ENCODE results near the gene A4GALT.

Gene A4GALT

GRCh38 chr22:42766860-42767259 lies 46.2 kb upstream of the A4GALT start:
- TF ChIP-seq TAF1 (IDR thresholded peaks at IDR 0.05; ENCODE audit: borderline replicate concordance, insufficient read depth, low read length), result no peak
- TF ChIP-seq POLR2AphosphoS5 (IDR thresholded peaks at IDR 0.05; ENCODE audit: low read depth, low read length), result no peak
- no peak for TF ChIP-seq REST (IDR thresholded peaks at IDR 0.05; ENCODE audit: insufficient read depth in 1 of 2, low read depth in 2 of 2, low read length in 2 of 2)
- no peak for TF ChIP-seq FOXP2 (optimal IDR thresholded peaks at IDR 0.05; ENCODE audit: borderline replicate concordance, extremely low read depth, extremely low read length, insufficient read depth)
- TF ChIP-seq SIN3A (IDR thresholded peaks at IDR 0.05; ENCODE audit: borderline replicate concordance, insufficient read depth, low read length), result no peak

GRCh38 chr22:42764895-42765363 lies 44.3 kb upstream of the A4GALT start:
- TF ChIP-seq REST (IDR thresholded peaks at IDR 0.05; ENCODE audit: insufficient read depth in 1 of 2, low read depth in 2 of 2, low read length in 2 of 2) (no peak), POLR2AphosphoS5 (IDR thresholded peaks at IDR 0.05; ENCODE audit: low read depth, low read length) (no peak), SIN3A (IDR thresholded peaks at IDR 0.05; ENCODE audit: borderline replicate concordance, insufficient read depth, low read length) (no peak), FOXP2 (optimal IDR thresholded peaks at IDR 0.05; ENCODE audit: borderline replicate concordance, extremely low read depth, extremely low read length, insufficient read depth) (no peak), TAF1 (IDR thresholded peaks at IDR 0.05; ENCODE audit: borderline replicate concordance, insufficient read depth, low read length) (no peak)

DNA sequence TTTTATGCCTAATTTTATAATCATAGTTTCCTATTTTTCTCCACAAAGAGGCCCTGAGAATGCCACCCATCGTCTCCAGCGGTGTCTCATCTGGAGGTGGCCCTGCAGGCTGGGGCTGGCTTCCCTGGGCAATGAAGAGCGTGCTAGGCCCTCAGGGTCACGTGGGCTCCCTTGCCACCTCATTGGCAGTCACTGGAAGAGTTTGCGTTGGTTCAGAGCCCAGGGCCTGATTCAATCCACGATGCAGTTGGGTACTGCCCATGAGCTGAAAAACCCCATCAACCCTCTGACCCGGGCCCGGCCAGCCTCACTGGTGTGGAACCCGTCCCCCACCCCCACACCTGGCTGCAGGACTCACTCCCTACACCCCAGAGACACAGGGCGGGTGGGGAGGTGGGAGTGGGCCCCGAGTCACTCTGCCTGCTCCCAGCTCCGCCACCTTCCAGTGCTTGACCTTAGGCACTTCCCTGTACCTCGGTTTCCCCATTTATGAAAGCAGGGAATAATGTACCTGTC lies 43.4 kb upstream of the A4GALT start:
- TF ChIP-seq POLR2AphosphoS5 (IDR thresholded peaks at IDR 0.05; ENCODE audit: low read depth, low read length) (no peak), REST (IDR thresholded peaks at IDR 0.05; ENCODE audit: insufficient read depth in 1 of 2, low read depth in 2 of 2, low read length in 2 of 2) (no peak), TAF1 (IDR thresholded peaks at IDR 0.05; ENCODE audit: borderline replicate concordance, insufficient read depth, low read length) (no peak), FOXP2 (optimal IDR thresholded peaks at IDR 0.05; ENCODE audit: borderline replicate concordance, extremely low read depth, extremely low read length, insufficient read depth) (no peak), SIN3A (IDR thresholded peaks at IDR 0.05; ENCODE audit: borderline replicate concordance, insufficient read depth, low read length) (no peak)

DNA sequence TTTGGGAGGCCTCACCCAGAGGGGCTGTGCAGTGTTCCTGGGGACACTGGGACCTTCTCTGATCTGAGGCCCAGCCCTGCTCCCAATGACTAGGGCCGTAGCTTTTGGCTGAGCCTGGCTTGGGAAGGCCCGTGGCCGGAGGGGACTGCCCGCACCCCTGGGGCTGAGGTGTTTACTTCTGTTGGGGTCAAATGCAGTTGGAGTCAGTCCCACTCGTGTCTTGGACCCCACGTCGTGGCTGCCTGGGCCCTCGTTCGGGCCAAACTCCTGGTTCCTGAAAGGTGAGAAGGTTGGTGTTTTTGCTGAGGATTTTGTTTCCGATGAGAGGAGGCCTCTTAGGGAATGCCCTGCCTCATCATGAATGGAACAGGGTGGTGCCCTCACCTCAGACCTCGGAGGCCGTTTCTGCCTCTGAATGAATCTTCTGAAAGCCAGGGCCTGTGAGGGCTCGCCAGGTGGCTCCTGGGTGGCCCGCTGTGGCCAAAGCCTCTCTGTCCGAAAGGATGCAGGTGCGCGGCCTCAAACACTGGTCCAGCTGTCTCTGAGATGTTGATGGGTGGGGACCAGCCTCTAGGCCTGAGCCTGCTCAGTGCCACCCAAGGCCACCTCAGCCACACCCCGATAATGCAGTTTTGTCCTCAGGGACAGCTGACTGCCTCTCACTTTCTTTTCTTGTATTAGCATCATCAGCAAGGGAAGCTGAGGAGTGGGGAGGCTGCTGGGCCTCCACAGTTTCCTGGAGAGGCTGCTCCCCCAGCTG lies 40.3 kb upstream of the A4GALT start:
- TF ChIP-seq POLR2AphosphoS5 (IDR thresholded peaks at IDR 0.05; ENCODE audit: low read depth, low read length) (no peak), SIN3A (IDR thresholded peaks at IDR 0.05; ENCODE audit: borderline replicate concordance, insufficient read depth, low read length) (no peak), FOXP2 (optimal IDR thresholded peaks at IDR 0.05; ENCODE audit: borderline replicate concordance, extremely low read depth, extremely low read length, insufficient read depth) (no peak), REST (IDR thresholded peaks at IDR 0.05; ENCODE audit: insufficient read depth in 1 of 2, low read depth in 2 of 2, low read length in 2 of 2) (no peak), TAF1 (IDR thresholded peaks at IDR 0.05; ENCODE audit: borderline replicate concordance, insufficient read depth, low read length) (no peak)
